GM23338 (cell line): Measurements from ENCODE around the gene CEMIP2. TPM values are rescaled to one million over a fixed set of nuclear protein-coding genes. Genes with fewer than 3 reads are reported as not detected.

Experiments used
- ATAC-seq: fragments of 200-7000 bp; cut with Tn5 transposase; 3 replicates; pipeline ENCODE4 v1.9.1; 2020
- DNase-seq: peaks from one replicate; pipeline ENCODE4 v3.0.0-alpha.2; 2015; ENCODE audit warnings: low spot score
- H2AFZ ChIP-seq: fragments of 200-600 bp; sonication (generic); 2 replicates; pipeline ENCODE4 v1.8.0; 2016; ENCODE audit warnings: antibody characterized with exemption, mild to moderate bottlenecking, moderate library complexity
- H3F3A ChIP-seq: fragments of 200-600 bp; sonication (generic); replicated peaks from 2 replicates; pipeline ENCODE4 v1.8.0; 2017; ENCODE audit warnings: antibody characterized with exemption, mixed run types, low read depth
- H3K27ac ChIP-seq: fragments of 200-600 bp; sonication (generic); 2 replicates; pipeline ENCODE4 v1.6.1; 2016; ENCODE audit warnings: low read depth
- H3K27me3 ChIP-seq: fragments of 200-600 bp; sonication (generic); 2 replicates; pipeline ENCODE4 v1.8.0; 2016; ENCODE audit warnings: mild to moderate bottlenecking, mixed run types, moderate library complexity; ENCODE audit not compliant: insufficient read depth
- H3K36me3 ChIP-seq: fragments of 200-600 bp; sonication (generic); 2 replicates; pipeline ENCODE4 v1.8.0; 2016; ENCODE audit warnings: mild to moderate bottlenecking; ENCODE audit not compliant: insufficient read depth
- H3K4me1 ChIP-seq: fragments of 200-600 bp; sonication (generic); 2 replicates; pipeline ENCODE4 v1.8.0; 2016; ENCODE audit warnings: mild to moderate bottlenecking, moderate library complexity; ENCODE audit not compliant: insufficient read depth
- H3K4me2 ChIP-seq: fragments of 200-600 bp; sonication (generic); 2 replicates; pipeline ENCODE4 v1.7.1; 2017; ENCODE audit warnings: mixed run types
- H3K4me3 ChIP-seq: fragments of 200-600 bp; sonication (generic); 2 replicates; pipeline ENCODE4 v1.6.1; 2016; ENCODE audit warnings: mixed run types
- H3K79me2 ChIP-seq: fragments of 200-600 bp; sonication (generic); replicated peaks from 2 replicates; pipeline ENCODE4 v1.8.0; 2017; ENCODE audit warnings: mild to moderate bottlenecking; ENCODE audit not compliant: insufficient read depth
- H3K9me2 ChIP-seq: fragments of 200-600 bp; sonication (generic); 2 replicates; pipeline ENCODE4 v1.8.0; 2017; ENCODE audit not compliant: insufficient read depth
- H4K20me1 ChIP-seq: fragments of 200-600 bp; sonication (generic); replicated peaks from 2 replicates; pipeline ENCODE4 v1.8.0; 2017; ENCODE audit warnings: mild to moderate bottlenecking; ENCODE audit not compliant: insufficient read depth
- H3K27ac Mint-ChIP-seq: 2 replicates; pipeline ENCODE4 v1.8.0; 2020; ENCODE audit warnings: inconsistent platforms, mild to moderate bottlenecking, moderate library complexity, mixed read lengths
- H3K27me3 Mint-ChIP-seq: 3 replicates; pipeline ENCODE4 v1.8.0; 2022; ENCODE audit warnings: low read depth, mild to moderate bottlenecking, moderate library complexity, mixed read lengths, inconsistent platforms; ENCODE audit not compliant: insufficient read depth, poor library complexity
- H3K36me3 Mint-ChIP-seq: 3 replicates; pipeline ENCODE4 v1.8.0; 2021; ENCODE audit warnings: low read depth, mild to moderate bottlenecking, inconsistent platforms, moderate library complexity, mixed read lengths
- H3K4me1 Mint-ChIP-seq: 3 replicates; pipeline ENCODE4 v1.8.0; 2020; ENCODE audit warnings: mild to moderate bottlenecking, inconsistent platforms, mixed read lengths
- H3K4me3 Mint-ChIP-seq: 3 replicates; pipeline ENCODE4 v1.8.0; 2021; ENCODE audit warnings: moderate library complexity, mild to moderate bottlenecking, inconsistent platforms, mixed read lengths
- H3K9me3 Mint-ChIP-seq: 3 replicates; pipeline ENCODE4 v1.8.0; 2020; ENCODE audit warnings: moderate library complexity, mild to moderate bottlenecking, inconsistent platforms, mixed read lengths
- CREB1 ChIP-seq: fragments of 250-450 bp; sonication (Bioruptor Pico); IDR thresholded peaks from 2 replicates; pipeline ENCODE4 v1.5.0; 2020; ENCODE audit warnings: low read depth, mild to moderate bottlenecking, moderate library complexity
- EZH2 ChIP-seq: fragments of 200-600 bp; sonication (generic); IDR thresholded peaks from one replicate; pipeline ENCODE4 v1.8.0; 2017; ENCODE audit warnings: antibody characterized with exemption, mild to moderate bottlenecking, low read depth; ENCODE audit not compliant: unreplicated experiment
- EZH2phosphoT487 ChIP-seq: fragments of 200-600 bp; sonication (generic); IDR thresholded peaks from one replicate; pipeline ENCODE4 v1.8.1; 2018; ENCODE audit warnings: antibody characterized with exemption; ENCODE audit not compliant: unreplicated experiment
- JUNB ChIP-seq: IDR thresholded peaks from one replicate; pipeline ENCODE4 v1.6.1; 2016; ENCODE audit warnings: antibody characterized with exemption; ENCODE audit not compliant: unreplicated experiment
- NANOG ChIP-seq: IDR thresholded peaks from 2 replicates; pipeline ENCODE4 v1.6.1; 2016; ENCODE audit warnings: antibody characterized with exemption, borderline replicate concordance
- POLR2AphosphoS5 ChIP-seq: IDR thresholded peaks from 2 replicates; pipeline ENCODE4 v1.6.1; 2016; ENCODE audit warnings: antibody characterized with exemption, low read depth
- STAT1 ChIP-seq: IDR thresholded peaks from one replicate; pipeline ENCODE4 v1.6.1; 2016; ENCODE audit warnings: antibody characterized with exemption; ENCODE audit not compliant: unreplicated experiment
- ZNF114 ChIP-seq: fragments of 250-450 bp; sonication (Bioruptor Pico); IDR thresholded peaks from 2 replicates; pipeline ENCODE4 v1.5.0; 2020; ENCODE audit warnings: mild to moderate bottlenecking, moderate library complexity
- ZNF331 ChIP-seq: fragments of 250-450 bp; sonication (Bioruptor Pico); IDR thresholded peaks from 2 replicates; pipeline ENCODE4 v1.5.0; 2020; ENCODE audit warnings: low read depth, mild to moderate bottlenecking, moderate library complexity
- polyA plus RNA-seq: library from polyadenylated mRNA; unstranded; fragments of >200 nt; fragmentation: Nextera tagmentation; extraction: Ambion mirVana; gene quantifications from 2 replicates; pipeline ENCODE4 v1.2.1, GENCODE V29; 2016
- total RNA-seq: library from RNA; depleted of rRNA; stranded (reverse); fragments of >200 nt; shearing (Covaris generic); gene quantifications from 2 replicates; pipeline ENCODE4 v1.2.3, GENCODE V29; 2014
- TF ChIP-seq, protein P1 (sequence below), 2 experiments: fragments of 200-600 bp in 1 of 2; sonication (generic) in 1 of 2; conservative IDR thresholded peaks; 2 replicates each; pipeline versions ENCODE4 v1.5.1 to v1.6.1; 2016 to 2017; ENCODE audit warnings: antibody characterized with exemption in 2 of 2, low read depth in 2 of 2, mild to moderate bottlenecking in 2 of 2, moderate library complexity in 1 of 2
- TF ChIP-seq, protein P2 (sequence below): IDR thresholded peaks from 2 replicates; pipeline ENCODE4 v1.6.1; 2016; ENCODE audit warnings: antibody characterized with exemption
- TF ChIP-seq, protein P3 (sequence below): fragments of 250-450 bp; sonication (Bioruptor Pico); IDR thresholded peaks from 2 replicates; pipeline ENCODE4 v1.5.0; 2020; ENCODE audit warnings: mild to moderate bottlenecking, moderate library complexity
- TF ChIP-seq, protein P4 (sequence below): IDR thresholded peaks from one replicate; pipeline ENCODE4 v1.6.1; 2018; ENCODE audit warnings: antibody characterized with exemption; ENCODE audit not compliant: unreplicated experiment

The CEMIP2 gene
- total and polyA plus RNA-seq, 2 experiments from 2014 or later: 23.0 to 76.7 TPM

DNA sequence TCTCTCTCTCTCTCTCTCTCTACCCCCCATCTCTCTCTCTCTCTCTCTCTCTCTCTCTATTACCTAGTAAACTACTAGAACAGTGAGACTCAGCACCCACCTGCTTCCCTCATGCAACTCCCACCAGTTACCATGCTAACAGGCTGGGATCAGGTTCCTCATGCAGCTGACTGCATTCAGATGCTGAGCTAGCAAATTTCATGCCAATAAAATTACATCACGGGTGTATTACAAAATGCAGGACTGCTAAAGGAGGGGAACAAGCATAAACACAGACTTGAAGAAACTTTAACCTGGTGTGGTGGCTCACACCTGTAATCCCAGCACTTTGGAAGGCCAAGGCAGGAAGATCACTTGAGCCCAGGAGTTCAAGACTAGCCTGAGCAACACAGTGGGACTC is 76.0 kb downstream of the CEMIP2 start:
- TF ChIP-seq ZNF331 (CRISPR knock-in tag) (no peak), JUNB (no peak), STAT1 (no peak), POLR2AphosphoS5 (no peak), ZNF114 (CRISPR knock-in tag) (no peak), EZH2phosphoT487 (no peak), CREB1 (CRISPR knock-in tag) (no peak), NANOG (no peak), EZH2 (no peak)
- TF ChIP-seq, protein P1, sequence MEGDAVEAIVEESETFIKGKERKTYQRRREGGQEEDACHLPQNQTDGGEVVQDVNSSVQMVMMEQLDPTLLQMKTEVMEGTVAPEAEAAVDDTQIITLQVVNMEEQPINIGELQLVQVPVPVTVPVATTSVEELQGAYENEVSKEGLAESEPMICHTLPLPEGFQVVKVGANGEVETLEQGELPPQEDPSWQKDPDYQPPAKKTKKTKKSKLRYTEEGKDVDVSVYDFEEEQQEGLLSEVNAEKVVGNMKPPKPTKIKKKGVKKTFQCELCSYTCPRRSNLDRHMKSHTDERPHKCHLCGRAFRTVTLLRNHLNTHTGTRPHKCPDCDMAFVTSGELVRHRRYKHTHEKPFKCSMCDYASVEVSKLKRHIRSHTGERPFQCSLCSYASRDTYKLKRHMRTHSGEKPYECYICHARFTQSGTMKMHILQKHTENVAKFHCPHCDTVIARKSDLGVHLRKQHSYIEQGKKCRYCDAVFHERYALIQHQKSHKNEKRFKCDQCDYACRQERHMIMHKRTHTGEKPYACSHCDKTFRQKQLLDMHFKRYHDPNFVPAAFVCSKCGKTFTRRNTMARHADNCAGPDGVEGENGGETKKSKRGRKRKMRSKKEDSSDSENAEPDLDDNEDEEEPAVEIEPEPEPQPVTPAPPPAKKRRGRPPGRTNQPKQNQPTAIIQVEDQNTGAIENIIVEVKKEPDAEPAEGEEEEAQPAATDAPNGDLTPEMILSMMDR (conservative IDR thresholded peaks at IDR 0.05; ENCODE audit: low read depth in 2 of 2): no peak
- TF ChIP-seq, protein P2, sequence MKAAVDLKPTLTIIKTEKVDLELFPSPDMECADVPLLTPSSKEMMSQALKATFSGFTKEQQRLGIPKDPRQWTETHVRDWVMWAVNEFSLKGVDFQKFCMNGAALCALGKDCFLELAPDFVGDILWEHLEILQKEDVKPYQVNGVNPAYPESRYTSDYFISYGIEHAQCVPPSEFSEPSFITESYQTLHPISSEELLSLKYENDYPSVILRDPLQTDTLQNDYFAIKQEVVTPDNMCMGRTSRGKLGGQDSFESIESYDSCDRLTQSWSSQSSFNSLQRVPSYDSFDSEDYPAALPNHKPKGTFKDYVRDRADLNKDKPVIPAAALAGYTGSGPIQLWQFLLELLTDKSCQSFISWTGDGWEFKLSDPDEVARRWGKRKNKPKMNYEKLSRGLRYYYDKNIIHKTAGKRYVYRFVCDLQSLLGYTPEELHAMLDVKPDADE: no peak
- TF ChIP-seq, protein P3, sequence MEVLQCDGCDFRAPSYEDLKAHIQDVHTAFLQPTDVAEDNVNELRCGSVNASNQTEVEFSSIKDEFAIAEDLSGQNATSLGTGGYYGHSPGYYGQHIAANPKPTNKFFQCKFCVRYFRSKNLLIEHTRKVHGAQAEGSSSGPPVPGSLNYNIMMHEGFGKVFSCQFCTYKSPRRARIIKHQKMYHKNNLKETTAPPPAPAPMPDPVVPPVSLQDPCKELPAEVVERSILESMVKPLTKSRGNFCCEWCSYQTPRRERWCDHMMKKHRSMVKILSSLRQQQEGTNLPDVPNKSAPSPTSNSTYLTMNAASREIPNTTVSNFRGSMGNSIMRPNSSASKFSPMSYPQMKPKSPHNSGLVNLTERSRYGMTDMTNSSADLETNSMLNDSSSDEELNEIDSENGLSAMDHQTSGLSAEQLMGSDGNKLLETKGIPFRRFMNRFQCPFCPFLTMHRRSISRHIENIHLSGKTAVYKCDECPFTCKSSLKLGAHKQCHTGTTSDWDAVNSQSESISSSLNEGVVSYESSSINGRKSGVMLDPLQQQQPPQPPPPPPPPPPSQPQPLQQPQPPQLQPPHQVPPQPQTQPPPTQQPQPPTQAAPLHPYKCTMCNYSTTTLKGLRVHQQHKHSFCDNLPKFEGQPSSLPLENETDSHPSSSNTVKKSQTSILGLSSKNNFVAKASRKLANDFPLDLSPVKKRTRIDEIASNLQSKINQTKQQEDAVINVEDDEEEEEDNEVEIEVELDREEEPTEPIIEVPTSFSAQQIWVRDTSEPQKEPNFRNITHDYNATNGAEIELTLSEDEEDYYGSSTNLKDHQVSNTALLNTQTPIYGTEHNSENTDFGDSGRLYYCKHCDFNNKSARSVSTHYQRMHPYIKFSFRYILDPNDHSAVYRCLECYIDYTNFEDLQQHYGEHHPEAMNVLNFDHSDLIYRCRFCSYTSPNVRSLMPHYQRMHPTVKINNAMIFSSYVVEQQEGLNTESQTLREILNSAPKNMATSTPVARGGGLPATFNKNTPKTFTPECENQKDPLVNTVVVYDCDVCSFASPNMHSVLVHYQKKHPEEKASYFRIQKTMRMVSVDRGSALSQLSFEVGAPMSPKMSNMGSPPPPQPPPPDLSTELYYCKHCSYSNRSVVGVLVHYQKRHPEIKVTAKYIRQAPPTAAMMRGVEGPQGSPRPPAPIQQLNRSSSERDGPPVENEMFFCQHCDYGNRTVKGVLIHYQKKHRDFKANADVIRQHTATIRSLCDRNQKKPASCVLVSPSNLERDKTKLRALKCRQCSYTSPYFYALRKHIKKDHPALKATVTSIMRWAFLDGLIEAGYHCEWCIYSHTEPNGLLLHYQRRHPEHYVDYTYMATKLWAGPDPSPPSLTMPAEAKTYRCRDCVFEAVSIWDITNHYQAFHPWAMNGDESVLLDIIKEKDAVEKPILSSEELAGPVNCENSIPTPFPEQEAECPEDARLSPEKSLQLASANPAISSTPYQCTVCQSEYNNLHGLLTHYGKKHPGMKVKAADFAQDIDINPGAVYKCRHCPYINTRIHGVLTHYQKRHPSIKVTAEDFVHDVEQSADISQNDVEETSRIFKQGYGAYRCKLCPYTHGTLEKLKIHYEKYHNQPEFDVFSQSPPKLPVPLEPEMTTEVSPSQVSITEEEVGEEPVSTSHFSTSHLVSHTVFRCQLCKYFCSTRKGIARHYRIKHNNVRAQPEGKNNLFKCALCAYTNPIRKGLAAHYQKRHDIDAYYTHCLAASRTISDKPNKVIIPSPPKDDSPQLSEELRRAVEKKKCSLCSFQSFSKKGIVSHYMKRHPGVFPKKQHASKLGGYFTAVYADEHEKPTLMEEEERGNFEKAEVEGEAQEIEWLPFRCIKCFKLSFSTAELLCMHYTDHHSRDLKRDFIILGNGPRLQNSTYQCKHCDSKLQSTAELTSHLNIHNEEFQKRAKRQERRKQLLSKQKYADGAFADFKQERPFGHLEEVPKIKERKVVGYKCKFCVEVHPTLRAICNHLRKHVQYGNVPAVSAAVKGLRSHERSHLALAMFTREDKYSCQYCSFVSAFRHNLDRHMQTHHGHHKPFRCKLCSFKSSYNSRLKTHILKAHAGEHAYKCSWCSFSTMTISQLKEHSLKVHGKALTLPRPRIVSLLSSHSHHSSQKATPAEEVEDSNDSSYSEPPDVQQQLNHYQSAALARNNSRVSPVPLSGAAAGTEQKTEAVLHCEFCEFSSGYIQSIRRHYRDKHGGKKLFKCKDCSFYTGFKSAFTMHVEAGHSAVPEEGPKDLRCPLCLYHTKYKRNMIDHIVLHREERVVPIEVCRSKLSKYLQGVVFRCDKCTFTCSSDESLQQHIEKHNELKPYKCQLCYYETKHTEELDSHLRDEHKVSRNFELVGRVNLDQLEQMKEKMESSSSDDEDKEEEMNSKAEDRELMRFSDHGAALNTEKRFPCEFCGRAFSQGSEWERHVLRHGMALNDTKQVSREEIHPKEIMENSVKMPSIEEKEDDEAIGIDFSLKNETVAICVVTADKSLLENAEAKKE: no peak
- TF ChIP-seq, protein P4, sequence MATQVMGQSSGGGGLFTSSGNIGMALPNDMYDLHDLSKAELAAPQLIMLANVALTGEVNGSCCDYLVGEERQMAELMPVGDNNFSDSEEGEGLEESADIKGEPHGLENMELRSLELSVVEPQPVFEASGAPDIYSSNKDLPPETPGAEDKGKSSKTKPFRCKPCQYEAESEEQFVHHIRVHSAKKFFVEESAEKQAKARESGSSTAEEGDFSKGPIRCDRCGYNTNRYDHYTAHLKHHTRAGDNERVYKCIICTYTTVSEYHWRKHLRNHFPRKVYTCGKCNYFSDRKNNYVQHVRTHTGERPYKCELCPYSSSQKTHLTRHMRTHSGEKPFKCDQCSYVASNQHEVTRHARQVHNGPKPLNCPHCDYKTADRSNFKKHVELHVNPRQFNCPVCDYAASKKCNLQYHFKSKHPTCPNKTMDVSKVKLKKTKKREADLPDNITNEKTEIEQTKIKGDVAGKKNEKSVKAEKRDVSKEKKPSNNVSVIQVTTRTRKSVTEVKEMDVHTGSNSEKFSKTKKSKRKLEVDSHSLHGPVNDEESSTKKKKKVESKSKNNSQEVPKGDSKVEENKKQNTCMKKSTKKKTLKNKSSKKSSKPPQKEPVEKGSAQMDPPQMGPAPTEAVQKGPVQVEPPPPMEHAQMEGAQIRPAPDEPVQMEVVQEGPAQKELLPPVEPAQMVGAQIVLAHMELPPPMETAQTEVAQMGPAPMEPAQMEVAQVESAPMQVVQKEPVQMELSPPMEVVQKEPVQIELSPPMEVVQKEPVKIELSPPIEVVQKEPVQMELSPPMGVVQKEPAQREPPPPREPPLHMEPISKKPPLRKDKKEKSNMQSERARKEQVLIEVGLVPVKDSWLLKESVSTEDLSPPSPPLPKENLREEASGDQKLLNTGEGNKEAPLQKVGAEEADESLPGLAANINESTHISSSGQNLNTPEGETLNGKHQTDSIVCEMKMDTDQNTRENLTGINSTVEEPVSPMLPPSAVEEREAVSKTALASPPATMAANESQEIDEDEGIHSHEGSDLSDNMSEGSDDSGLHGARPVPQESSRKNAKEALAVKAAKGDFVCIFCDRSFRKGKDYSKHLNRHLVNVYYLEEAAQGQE: no peak
- Mint-ChIP-seq H3K9me3 (no peaks in the 10 kb centered on the region; the same call in 2 of the 3 replicates), H3K27ac (no peak overlapping the region), H3K36me3 (peaks cover 61% of the 10 kb centered on the region), H3K27me3 (no peaks in the 10 kb centered on the region), H3K4me3 (no peak overlapping the region), H3K4me1 (no peaks in the 10 kb centered on the region)
- Histone ChIP-seq H3K4me1 (no peaks in the 10 kb centered on the region), H3K4me3 (no peak overlapping the region), H3K27ac (no peak overlapping the region), H3K36me3 (peaks cover 41% of the 10 kb centered on the region; the same call in 1 of the 2 replicates), H3K9me2 (no peaks in the 10 kb centered on the region), H3K4me2 (no peak overlapping the region), H3K79me2 (no peaks in the 10 kb centered on the region), H3F3A (no peaks in the 10 kb centered on the region), H2AFZ (no peak overlapping the region), H3K27me3 (no peaks in the 10 kb centered on the region), H4K20me1 (no peaks in the 10 kb centered on the region)
- DNase-seq (no peak), ATAC-seq (no peak)
